GM12878 (cell line): Measurements from ENCODE around the gene NBEA. TPM values are rescaled to one million over a fixed set of nuclear protein-coding genes. Genes with fewer than 3 reads are reported as not detected.
A peak's percentile ranks its signal among the peaks of the same experiment; 100 is the strongest.

Experiments
- ATF3 ChIP-seq: IDR thresholded peaks from 2 replicates; pipeline ENCODE4 v1.6.1; 2011; ENCODE audit warnings: low read depth, mild to moderate bottlenecking, low read length, moderate library complexity, borderline replicate concordance; ENCODE audit errors: extremely low read depth
- BCL11A ChIP-seq: IDR thresholded peaks from 2 replicates; pipeline ENCODE4 v1.6.1; 2011; ENCODE audit warnings: low read depth, low read length
- BCLAF1 ChIP-seq: fragments of 450-650 bp; IDR thresholded peaks from 2 replicates; pipeline ENCODE4 v1.6.1; 2017; ENCODE audit warnings: antibody characterized with exemption, mild to moderate bottlenecking, moderate library complexity
- BMI1 ChIP-seq: fragments of 450-650 bp; IDR thresholded peaks from 2 replicates; pipeline ENCODE4 v1.6.1; 2016; ENCODE audit warnings: mild to moderate bottlenecking, moderate library complexity, borderline replicate concordance
- EGR1 ChIP-seq, 2 experiments: IDR thresholded peaks; 1 replicate in 1 of 2; 2 replicates in 1 of 2; pipeline ENCODE4 v1.6.1; 2011 to 2012; ENCODE audit warnings: low read depth in 2 of 2, low read length in 2 of 2, borderline replicate concordance in 1 of 2, mild to moderate bottlenecking in 1 of 2, moderate library complexity in 1 of 2
- HCFC1 ChIP-seq: fragments of 150-350 bp; IDR thresholded peaks from 2 replicates; pipeline ENCODE4 v1.6.1; 2014; ENCODE audit warnings: low read length
- HDAC6 ChIP-seq: fragments of 200-600 bp; sonication (generic); IDR thresholded peaks from one replicate; pipeline ENCODE4 v1.8.0; 2017; ENCODE audit warnings: antibody characterized with exemption; ENCODE audit not compliant: unreplicated experiment
- HSF1 ChIP-seq: fragments of 150-350 bp; IDR thresholded peaks from 2 replicates; pipeline ENCODE4 v1.6.1; 2014; ENCODE audit warnings: mild to moderate bottlenecking, low read depth, low read length
- IRF4 ChIP-seq: IDR thresholded peaks from 2 replicates; pipeline ENCODE4 v1.6.1; 2011; ENCODE audit warnings: low read depth, low read length
- IRF5 ChIP-seq: fragments of 450-650 bp; IDR thresholded peaks from 2 replicates; pipeline ENCODE4 v1.6.1; 2017; ENCODE audit warnings: borderline replicate concordance
- LARP7 ChIP-seq: fragments of 450-650 bp; IDR thresholded peaks from 2 replicates; pipeline ENCODE4 v1.6.1; 2017; ENCODE audit warnings: mild to moderate bottlenecking
- MEF2A ChIP-seq: IDR thresholded peaks from 2 replicates; pipeline ENCODE4 v1.6.1; 2011; ENCODE audit warnings: low read depth, mild to moderate bottlenecking, low read length, moderate library complexity; ENCODE audit not compliant: insufficient read depth
- NFXL1 ChIP-seq: fragments of 450-650 bp; IDR thresholded peaks from 2 replicates; pipeline ENCODE4 v1.6.1; 2017; ENCODE audit warnings: antibody characterized with exemption, mild to moderate bottlenecking, borderline replicate concordance
- PAX5 ChIP-seq: IDR thresholded peaks from 2 replicates; pipeline ENCODE4 v1.6.1; 2011; ENCODE audit warnings: low read depth, low read length, borderline replicate concordance
- RCOR1 ChIP-seq: conservative IDR thresholded peaks from 2 replicates; pipeline ENCODE4 v1.6.1; 2012; ENCODE audit warnings: low read depth, low read length, improper control_type of control experiment
- REST ChIP-seq: IDR thresholded peaks from 2 replicates; pipeline ENCODE4 v1.6.1; 2012; ENCODE audit warnings: mild to moderate bottlenecking, low read depth, low read length
- SMC3 ChIP-seq: IDR thresholded peaks from 2 replicates; pipeline ENCODE4 v1.6.1; 2011; ENCODE audit warnings: low read length, improper control_type of control experiment, borderline replicate concordance
- SREBF2 ChIP-seq: IDR thresholded peaks from 2 replicates; pipeline ENCODE4 v1.6.1; 2012; ENCODE audit warnings: mild to moderate bottlenecking, low read length
- TCF3 ChIP-seq: IDR thresholded peaks from 2 replicates; pipeline ENCODE4 v1.6.1; 2012; ENCODE audit warnings: low read depth, mild to moderate bottlenecking, low read length, borderline replicate concordance; ENCODE audit not compliant: insufficient read depth
- WRNIP1 ChIP-seq: IDR thresholded peaks from 2 replicates; pipeline ENCODE4 v1.6.1; 2011; ENCODE audit warnings: low read depth, low read length, improper control_type of control experiment, borderline replicate concordance
- ZSCAN29 ChIP-seq: fragments of 450-650 bp; IDR thresholded peaks from 2 replicates; pipeline ENCODE4 v1.6.1; 2017; ENCODE audit warnings: mild to moderate bottlenecking, moderate library complexity
- polyA plus RNA-seq, 11 experiments: library from polyadenylated mRNA; depleted of rRNA in 4 of 11; unstranded in 6 of 11; stranded (reverse) in 5 of 11; fragments of >200 nt; fragmentation: Nextera tagmentation in 4 of 11; fragmentation: Illumina TruSeq in 1 of 11; extraction: Ambion mirVana in 4 of 11; extraction: Trizol in 1 of 11; gene quantifications; 1 replicate in 1 of 11; 2 replicates in 10 of 11; pipeline versions ENCODE4 v1.2.1 to v1.2.3, GENCODE V29; 2011 to 2016; ENCODE audit warnings: inconsistent platforms in 2 of 11, missing spikeins in 2 of 11, low read depth in 1 of 11
- total RNA-seq, 4 experiments: library from RNA; depleted of rRNA in 3 of 4; stranded (reverse); fragments of >200 nt in 3 of 4; fragmentation: Illumina TruSeq in 1 of 4; extraction: Trizol in 1 of 4; gene quantifications; 2 replicates each; pipeline versions ENCODE4 v1.2.1 to v1.2.3, GENCODE V29; 2013 to 2021

Gene NBEA
- total and polyA plus RNA-seq, 10 of the 15 experiments (the other 5 are each of a cell fraction or from before 2014, with no cell fraction given), result 0.23 to 3.6 (median 0.55) TPM

- TF ChIP-seq HSF1 (no peak), ATF3 (no peak), HDAC6 (no peak), MEF2A (peak; percentile 17; the same call in 1 of the 2 replicates), BMI1 (no peak), LARP7 (no peak), NFXL1 (no peak), IRF5 (no peak), PAX5 (no peak), SMC3 (no peak), RCOR1 (no peak), ZSCAN29 (no peak), BCLAF1 (no peak), WRNIP1 (no peak), HCFC1 (no peak), IRF4 (no peak), SREBF2 (no peak), TCF3 (no peak), EGR1 (IDR thresholded peaks at IDR 0.05; ENCODE audit: borderline replicate concordance in 1 of 2, low read depth in 2 of 2, low read length in 2 of 2) (no peak), BCL11A (0 out of 2 replicates have a peak, but pooled peaks have one; percentile 47), REST (no peak)
Measured at GRCh38 chr13:35162420-35162819, 220.3 kb downstream of the NBEA start (continued).
